ENCODE data around the gene OASL. TPM values are rescaled to one million over a fixed set of nuclear protein-coding genes. Genes with fewer than 3 reads are reported as not detected.

Gene OASL, protein sequence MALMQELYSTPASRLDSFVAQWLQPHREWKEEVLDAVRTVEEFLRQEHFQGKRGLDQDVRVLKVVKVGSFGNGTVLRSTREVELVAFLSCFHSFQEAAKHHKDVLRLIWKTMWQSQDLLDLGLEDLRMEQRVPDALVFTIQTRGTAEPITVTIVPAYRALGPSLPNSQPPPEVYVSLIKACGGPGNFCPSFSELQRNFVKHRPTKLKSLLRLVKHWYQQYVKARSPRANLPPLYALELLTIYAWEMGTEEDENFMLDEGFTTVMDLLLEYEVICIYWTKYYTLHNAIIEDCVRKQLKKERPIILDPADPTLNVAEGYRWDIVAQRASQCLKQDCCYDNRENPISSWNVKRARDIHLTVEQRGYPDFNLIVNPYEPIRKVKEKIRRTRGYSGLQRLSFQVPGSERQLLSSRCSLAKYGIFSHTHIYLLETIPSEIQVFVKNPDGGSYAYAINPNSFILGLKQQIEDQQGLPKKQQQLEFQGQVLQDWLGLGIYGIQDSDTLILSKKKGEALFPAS
- 3.5 to 5.0 TPM (median 4.5 TPM) in 5 replicates for total RNA-seq (2022; extraction: Qiagen RNA extraction)

DNA sequence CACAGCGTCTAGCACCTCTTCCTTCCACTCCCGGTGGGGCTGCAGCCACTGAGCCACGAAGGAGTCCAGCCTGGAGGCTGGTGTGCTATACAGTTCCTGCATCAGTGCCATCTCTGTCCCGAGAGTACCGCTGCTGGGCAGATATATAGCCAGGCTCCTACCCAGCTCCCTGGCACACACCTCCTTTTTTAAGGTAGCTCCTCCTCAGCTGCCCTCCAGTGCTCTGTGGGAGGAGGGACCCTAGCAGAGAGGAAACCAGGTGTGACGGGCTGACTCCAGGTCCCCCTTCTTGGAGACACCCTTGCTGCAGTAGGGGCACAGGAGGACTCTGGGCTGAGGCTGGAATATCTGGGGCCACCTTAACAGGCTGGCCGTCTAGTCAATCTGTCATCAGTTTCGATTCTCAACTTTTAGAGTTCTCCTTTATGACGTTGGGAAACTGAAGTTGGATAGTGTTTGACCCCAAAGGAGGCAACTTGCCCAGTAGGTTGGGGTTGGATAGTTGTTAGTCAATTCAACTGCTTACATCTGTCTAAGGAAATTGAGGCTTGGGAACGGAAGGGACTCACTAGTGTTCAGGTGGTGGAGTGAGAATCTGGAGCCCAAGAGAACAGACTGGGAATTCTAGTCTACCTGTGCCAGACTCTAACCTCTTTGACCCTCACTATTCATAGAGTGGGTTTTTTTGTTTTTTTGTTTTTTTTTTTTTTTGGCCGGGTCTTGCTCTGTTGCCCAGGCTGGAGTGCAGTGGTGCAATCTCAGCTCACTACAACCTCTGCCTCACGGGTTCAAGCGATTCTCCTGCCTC is at the start of gene OASL:
Gene OASL, minus strand, starts transcription at position 386 of the 808 bp plus-strand sequence. Its CDS starts 275 bp downstream, at position 111.

DNA sequence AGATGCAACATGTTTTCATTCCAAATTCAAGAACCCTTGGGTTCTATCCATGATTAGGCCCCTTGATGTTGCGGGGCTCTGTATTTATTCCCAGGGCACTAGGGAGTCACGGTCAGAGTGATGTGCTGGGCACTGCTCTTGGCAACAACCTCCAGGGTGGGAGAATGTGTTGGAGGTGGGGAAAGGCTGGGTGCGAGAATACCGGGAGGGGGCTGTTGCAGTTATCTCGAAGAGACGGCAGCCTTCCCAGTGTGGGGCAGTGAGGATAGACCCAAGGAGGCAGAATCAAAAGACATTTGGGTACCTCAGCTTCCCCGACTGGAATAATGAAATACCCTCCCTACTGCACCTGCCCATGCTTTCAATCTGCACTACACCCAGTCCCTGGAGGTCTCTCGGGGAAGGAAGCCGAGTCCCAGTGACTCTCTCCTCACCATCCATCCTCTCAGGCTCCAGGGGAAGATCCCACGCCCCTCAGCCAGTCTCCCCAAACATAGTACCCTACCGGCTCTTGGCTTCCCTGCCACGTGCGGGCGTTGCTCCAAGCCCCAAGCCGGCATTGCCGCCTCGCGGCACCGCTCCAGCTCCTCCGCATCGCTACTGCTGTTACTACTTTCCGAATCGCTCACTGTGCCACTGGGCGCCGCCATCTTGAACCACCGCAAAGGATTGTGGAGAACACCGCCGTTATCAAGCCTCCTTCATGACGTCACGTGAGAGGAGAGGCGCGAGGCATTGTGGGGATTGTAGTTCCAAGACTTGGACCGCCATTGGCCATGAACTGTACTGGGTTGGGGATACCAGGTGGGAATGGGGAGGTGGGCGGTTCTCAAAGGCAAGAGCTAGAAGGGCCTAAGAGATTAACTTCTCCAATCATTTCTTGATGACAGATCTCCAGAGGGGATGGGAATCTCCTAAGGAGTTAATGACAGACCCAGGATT is 22.9 kb downstream of the OASL start, which contains the start of gene C12orf43:
Gene C12orf43, minus strand, starts transcription at position 663 of the 942 bp plus-strand sequence. Its CDS starts 13 bp downstream, at position 650.

DNA sequence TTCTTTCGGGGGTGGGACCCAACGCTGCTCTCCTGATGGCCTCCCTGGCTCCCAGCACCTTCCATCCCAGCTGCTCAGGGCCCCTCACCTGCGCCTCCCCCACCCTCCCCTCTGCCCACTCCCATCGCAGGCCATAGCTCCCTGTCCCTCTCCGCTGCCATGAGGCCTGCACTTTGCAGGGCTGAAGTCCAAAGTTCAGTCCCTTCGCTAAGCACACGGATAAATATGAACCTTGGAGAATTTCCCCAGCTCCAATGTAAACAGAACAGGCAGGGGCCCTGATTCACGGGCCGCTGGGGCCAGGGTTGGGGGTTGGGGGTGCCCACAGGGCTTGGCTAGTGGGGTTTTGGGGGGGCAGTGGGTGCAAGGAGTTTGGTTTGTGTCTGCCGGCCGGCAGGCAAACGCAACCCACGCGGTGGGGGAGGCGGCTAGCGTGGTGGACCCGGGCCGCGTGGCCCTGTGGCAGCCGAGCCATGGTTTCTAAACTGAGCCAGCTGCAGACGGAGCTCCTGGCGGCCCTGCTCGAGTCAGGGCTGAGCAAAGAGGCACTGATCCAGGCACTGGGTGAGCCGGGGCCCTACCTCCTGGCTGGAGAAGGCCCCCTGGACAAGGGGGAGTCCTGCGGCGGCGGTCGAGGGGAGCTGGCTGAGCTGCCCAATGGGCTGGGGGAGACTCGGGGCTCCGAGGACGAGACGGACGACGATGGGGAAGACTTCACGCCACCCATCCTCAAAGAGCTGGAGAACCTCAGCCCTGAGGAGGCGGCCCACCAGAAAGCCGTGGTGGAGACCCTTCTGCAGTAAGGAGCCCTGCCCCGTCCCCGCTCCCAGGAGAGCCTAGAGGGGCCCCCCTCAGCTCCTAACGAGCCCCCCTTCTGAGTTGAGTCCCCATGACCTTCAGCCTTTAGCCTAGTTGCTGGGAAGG is 60.5 kb downstream of the OASL start, which contains the start of gene HNF1A:
Gene HNF1A, plus strand, starts transcription at position 248 of the 924 bp plus-strand sequence. Its CDS starts 226 bp downstream, at position 474.

Other genes starting within 250 kb of the OASL start
- gene SPPL3, start 134.9 kb downstream of the OASL start, total RNA-seq (2022; extraction: Qiagen RNA extraction), result 36.5 to 55.2 TPM (median 48.7 TPM) in 5 replicates
- gene HNF1A, start 60.7 kb downstream of the OASL start, total RNA-seq (2022; extraction: Qiagen RNA extraction), result 4.2 to 6.5 TPM (median 5.9 TPM) in 5 replicates
- gene C12orf43, start 22.8 kb downstream of the OASL start, total RNA-seq (2022; extraction: Qiagen RNA extraction), result 23.7 to 25.2 TPM (median 24.7 TPM) in 5 replicates
- gene P2RX7, start 93.6 kb upstream of the OASL start, total RNA-seq (2022; extraction: Qiagen RNA extraction), result not detected in 5 replicates
- gene P2RX4, start 170.9 kb upstream of the OASL start, total RNA-seq (2022; extraction: Qiagen RNA extraction), result 14.4 to 20.6 TPM (median 18.1 TPM) in 5 replicates

Measured in A549 treated with CORT108297 at 1 μM for 4 hours (cell line).